Measurements from ENCODE around the gene PREX1. TPM values are rescaled to one million over a fixed set of nuclear protein-coding genes. Genes with fewer than 3 reads are reported as not detected.
A peak's percentile ranks its signal among the peaks of the same experiment; 100 is the strongest.
"Not testable (repeated sequence)": the region's sequence is repeated elsewhere in the genome, so short reads cannot be mapped to it uniquely, and the experiment has no call there.

PREX1 gene, protein sequence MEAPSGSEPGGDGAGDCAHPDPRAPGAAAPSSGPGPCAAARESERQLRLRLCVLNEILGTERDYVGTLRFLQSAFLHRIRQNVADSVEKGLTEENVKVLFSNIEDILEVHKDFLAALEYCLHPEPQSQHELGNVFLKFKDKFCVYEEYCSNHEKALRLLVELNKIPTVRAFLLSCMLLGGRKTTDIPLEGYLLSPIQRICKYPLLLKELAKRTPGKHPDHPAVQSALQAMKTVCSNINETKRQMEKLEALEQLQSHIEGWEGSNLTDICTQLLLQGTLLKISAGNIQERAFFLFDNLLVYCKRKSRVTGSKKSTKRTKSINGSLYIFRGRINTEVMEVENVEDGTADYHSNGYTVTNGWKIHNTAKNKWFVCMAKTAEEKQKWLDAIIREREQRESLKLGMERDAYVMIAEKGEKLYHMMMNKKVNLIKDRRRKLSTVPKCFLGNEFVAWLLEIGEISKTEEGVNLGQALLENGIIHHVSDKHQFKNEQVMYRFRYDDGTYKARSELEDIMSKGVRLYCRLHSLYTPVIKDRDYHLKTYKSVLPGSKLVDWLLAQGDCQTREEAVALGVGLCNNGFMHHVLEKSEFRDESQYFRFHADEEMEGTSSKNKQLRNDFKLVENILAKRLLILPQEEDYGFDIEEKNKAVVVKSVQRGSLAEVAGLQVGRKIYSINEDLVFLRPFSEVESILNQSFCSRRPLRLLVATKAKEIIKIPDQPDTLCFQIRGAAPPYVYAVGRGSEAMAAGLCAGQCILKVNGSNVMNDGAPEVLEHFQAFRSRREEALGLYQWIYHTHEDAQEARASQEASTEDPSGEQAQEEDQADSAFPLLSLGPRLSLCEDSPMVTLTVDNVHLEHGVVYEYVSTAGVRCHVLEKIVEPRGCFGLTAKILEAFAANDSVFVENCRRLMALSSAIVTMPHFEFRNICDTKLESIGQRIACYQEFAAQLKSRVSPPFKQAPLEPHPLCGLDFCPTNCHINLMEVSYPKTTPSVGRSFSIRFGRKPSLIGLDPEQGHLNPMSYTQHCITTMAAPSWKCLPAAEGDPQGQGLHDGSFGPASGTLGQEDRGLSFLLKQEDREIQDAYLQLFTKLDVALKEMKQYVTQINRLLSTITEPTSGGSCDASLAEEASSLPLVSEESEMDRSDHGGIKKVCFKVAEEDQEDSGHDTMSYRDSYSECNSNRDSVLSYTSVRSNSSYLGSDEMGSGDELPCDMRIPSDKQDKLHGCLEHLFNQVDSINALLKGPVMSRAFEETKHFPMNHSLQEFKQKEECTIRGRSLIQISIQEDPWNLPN (N-terminal part only)
- total RNA-seq (100 to 1,000 TPM in 2 of 5 experiments, 10 to 100 TPM in 3; 42.0 to 143 (median 53.8) TPM), polyA plus RNA-seq (1 to 10 TPM; 2.9 to 6.2 TPM), total RNA-seq (116 reads per million, percentile 87 among the genes with 10 or more reads in this experiment)

DNA sequence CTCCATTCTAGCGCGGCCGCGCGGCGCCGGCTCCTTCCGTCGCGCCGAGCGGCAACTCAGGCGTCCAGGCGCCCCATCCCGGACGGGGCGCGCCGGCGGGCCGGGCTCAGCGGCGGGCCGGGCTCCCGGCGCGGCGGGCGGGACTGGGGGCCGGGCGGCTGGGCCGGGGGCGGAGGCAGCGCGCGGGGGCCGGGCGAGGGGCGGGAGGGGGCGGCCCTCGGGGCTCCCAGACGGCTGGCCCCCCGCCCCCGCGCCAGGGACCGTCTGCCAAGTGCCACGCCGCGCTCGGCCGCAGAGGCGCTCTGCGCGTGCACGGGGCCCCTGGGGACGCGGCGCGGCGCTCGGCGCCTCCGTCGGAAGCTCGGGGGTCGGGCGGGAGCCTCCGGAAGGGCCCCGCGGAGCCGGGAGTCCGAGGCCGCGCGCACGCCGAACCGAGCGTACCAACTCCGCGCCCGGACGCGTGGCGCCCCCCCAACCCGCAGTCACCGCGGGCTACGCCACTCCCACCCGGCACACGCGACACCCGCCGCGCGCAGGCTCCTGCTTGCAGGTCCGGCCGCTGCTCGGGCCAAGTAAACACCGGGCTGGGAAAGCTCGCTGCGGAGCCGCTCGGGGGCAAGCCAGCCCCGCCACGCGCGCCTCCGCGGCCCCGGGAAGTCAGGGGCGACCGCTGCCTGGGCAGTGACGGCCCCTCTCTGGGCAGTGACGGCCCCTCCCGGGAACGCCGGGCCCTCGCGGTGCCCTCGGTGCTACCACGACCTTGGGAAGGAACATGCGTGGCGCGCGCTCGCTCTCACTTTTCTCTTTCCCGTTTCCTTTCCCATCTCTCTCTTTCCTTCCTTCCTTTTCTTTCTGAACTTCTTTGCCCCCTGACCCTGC lies at the start of gene PREX1:
TSS of gene PREX1 (minus strand) at position 145 of the 879 bp plus-strand sequence. CDS start at position 6, 139 bp downstream.
- Mint-ChIP-seq H3K27ac (peak within 1 kb of the TSS; percentile 47 to 86 (median 83)), H3K36me3 (peaks cover 0 to 17% (median 0%) of the 10 kb centered on the region in 5 donors), H3K4me1 (peaks cover 17 to 43% (median 36%) of the 10 kb centered on the region in 7 donors), H3K4me3 (peak within 1 kb of the TSS; percentile 84 to 96 (median 88)), H3K9me3 (peaks cover 0 to 2% (median 0%) of the 10 kb centered on the region in 11 donors), H3K27me3 (peaks cover 4 to 20% (median 11%) of the 10 kb centered on the region in 5 donors)
- DNase-seq (peak; percentile 26 to 83 (median 57)), ATAC-seq (peak; percentile 88)
- no peaks in the 10 kb centered on the region for H3K27me3 ChIP-seq (ENCODE audit: control insufficient read depth in 2 of 2, insufficient read depth in 2 of 2, low read length in 2 of 2)
- peak within 1 kb of the TSS; percentile 16 for H3K27ac ChIP-seq (ENCODE audit: low read depth, low read length)
- CTCF ChIA-PET = no interaction called here
- H3K4me3 ChIP-seq (ENCODE audit: low read length) = peak within 1 kb of the TSS; percentile 60
- POLR2A ChIA-PET = interaction anchor here (1.2 to 2.8 kb wide), 2 partner anchors 10 to 15 kb away, joined by 6 to 10 read pairs; no protein-coding TSS in a partner anchor
- H3K36me3 ChIP-seq (ENCODE audit: control insufficient read depth in 2 of 3, insufficient read depth in 3 of 3, low read length in 3 of 3) = no peaks in the 10 kb centered on the region
- intact Hi-C loops (cut with micrococcal nuclease) = loop anchor here (1.0 to 5.0 kb wide), 10 partner anchors 67 to 884 kb away; partner anchors contain the start of genes ARFGEF2 (in 2 of the 2), B4GALT5 (in 1 of the 2) and CSE1L (in 1 of the 2)
- H3K9me3 ChIP-seq (ENCODE audit: control insufficient read depth in 2 of 3, low read length in 3 of 3) = no peaks in the 10 kb centered on the region
- H3K4me1 ChIP-seq (ENCODE audit: control insufficient read depth in 2 of 2, insufficient read depth in 2 of 2, low read length in 2 of 2) = peaks cover 23 to 26% of the 10 kb centered on the region in 2 donors

GRCh38 chr20:48877304-48877703 lies 49.5 kb upstream of the PREX1 start:
- CTCF ChIA-PET = no interaction called here
- Mint-ChIP-seq H3K9me3 (peaks cover 0 to 3% (median 0%) of the 10 kb centered on the region in 11 donors), H3K36me3 (peaks cover 0 to 5% (median 0%) of the 10 kb centered on the region in 5 donors), H3K27me3 (peaks cover 0 to 2% (median 0%) of the 10 kb centered on the region in 5 donors), H3K4me1 (peaks cover 4 to 13% (median 7%) of the 10 kb centered on the region in 7 donors), H3K27ac (no peak overlapping the region), H3K4me3 (no peak overlapping the region)
- intact Hi-C loops (cut with micrococcal nuclease) = no loop called here
- Histone ChIP-seq H3K9me3 (ENCODE audit: control insufficient read depth in 2 of 3, low read length in 3 of 3) (no peaks in the 10 kb centered on the region), H3K27me3 (ENCODE audit: control insufficient read depth in 2 of 2, insufficient read depth in 2 of 2, low read length in 2 of 2) (no peaks in the 10 kb centered on the region), H3K4me3 (ENCODE audit: low read length) (no peak overlapping the region), H3K4me1 (ENCODE audit: control insufficient read depth in 2 of 2, insufficient read depth in 2 of 2, low read length in 2 of 2) (peaks cover 4 to 6% of the 10 kb centered on the region in 2 donors), H3K36me3 (ENCODE audit: control insufficient read depth in 2 of 3, insufficient read depth in 3 of 3, low read length in 3 of 3) (no peaks in the 10 kb centered on the region), H3K27ac (ENCODE audit: low read depth, low read length) (no peak overlapping the region)
- peak in 1 of 9 donors; percentile 14 for DNase-seq
- POLR2A ChIA-PET = no interaction called here
- ATAC-seq = no peak

- no peak for DNase-seq
- Mint-ChIP-seq H3K4me1 (peaks cover 4 to 15% (median 10%) of the 10 kb centered on the region in 7 donors), H3K9me3 (peaks cover 0 to 3% (median 0%) of the 10 kb centered on the region in 11 donors), H3K27ac (no peak overlapping the region), H3K27me3 (peaks cover 0 to 2% (median 0%) of the 10 kb centered on the region in 5 donors), H3K4me3 (no peak overlapping the region), H3K36me3 (peaks cover 0 to 5% (median 0%) of the 10 kb centered on the region in 5 donors)
- Histone ChIP-seq H3K9me3 (ENCODE audit: control insufficient read depth in 2 of 3, low read length in 3 of 3) (no peaks in the 10 kb centered on the region), H3K4me3 (ENCODE audit: low read length) (no peak overlapping the region), H3K4me1 (ENCODE audit: control insufficient read depth in 2 of 2, insufficient read depth in 2 of 2, low read length in 2 of 2) (peaks cover 4 to 6% of the 10 kb centered on the region in 2 donors), H3K27ac (ENCODE audit: low read depth, low read length) (no peak overlapping the region), H3K36me3 (ENCODE audit: control insufficient read depth in 2 of 3, insufficient read depth in 3 of 3, low read length in 3 of 3) (no peaks in the 10 kb centered on the region), H3K27me3 (ENCODE audit: control insufficient read depth in 2 of 2, insufficient read depth in 2 of 2, low read length in 2 of 2) (no peaks in the 10 kb centered on the region)
- ATAC-seq = peak; percentile 60
- intact Hi-C loops (cut with micrococcal nuclease) = no loop called here
- POLR2A ChIA-PET = no interaction called here
- CTCF ChIA-PET = interaction anchor here (1.0 kb wide), 1 partner anchor 29 kb away, joined by 5 read pairs; no protein-coding TSS in a partner anchor
These were observed 48.1 kb upstream of the PREX1 start for GRCh38 chr20:48875914-48876240.

DNA sequence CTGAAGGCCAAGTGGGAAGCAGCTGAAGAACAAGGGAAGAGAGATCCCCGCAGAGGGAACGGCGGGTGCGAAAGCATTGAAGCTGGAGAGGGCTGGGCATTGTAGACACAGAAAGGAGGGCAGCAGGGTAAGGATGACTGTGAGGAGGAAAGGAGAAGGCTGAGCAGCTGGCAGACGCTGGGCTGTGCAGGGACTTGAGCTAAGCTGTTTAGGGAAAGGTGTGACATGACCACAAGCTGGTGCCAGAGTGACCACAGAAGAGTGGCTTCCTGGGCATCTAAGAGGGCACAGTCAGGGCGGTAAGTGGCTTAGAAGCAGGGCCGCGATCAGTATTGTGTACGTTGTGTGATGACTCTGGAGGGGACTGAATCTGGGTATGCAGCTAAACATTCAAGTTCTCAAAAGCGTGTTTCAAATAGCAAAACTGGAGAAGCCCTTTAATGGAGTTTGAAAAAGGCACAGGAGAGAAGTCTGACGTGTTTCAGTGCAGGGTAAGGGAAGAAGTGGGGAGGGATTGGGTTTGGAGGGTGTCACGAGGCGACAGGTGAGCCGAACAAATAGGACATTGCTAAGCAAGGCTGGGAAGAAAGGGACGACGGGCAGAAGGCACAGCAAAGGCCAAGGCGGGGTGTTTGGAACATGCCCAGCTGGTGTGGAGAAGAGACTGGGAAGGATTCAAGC lies 47.6 kb upstream of the PREX1 start:
- no peak overlapping the region for H3K27ac Mint-ChIP-seq
- H3K4me3 ChIP-seq (ENCODE audit: low read length) = no peak overlapping the region
- H3K4me1 ChIP-seq (ENCODE audit: control insufficient read depth in 2 of 2, insufficient read depth in 2 of 2, low read length in 2 of 2) = peaks cover 4 to 6% of the 10 kb centered on the region in 2 donors

GRCh38 chr20:48869442-48869841 lies 41.6 kb upstream of the PREX1 start:
- H3K27me3 Mint-ChIP-seq; H3K36me3 Mint-ChIP-seq; CTCF ChIA-PET; POLR2A ChIA-PET; H3K4me1 ChIP-seq (ENCODE audit: control insufficient read depth in 2 of 2, insufficient read depth in 2 of 2, low read length in 2 of 2); DNase-seq; H3K36me3 ChIP-seq (ENCODE audit: control insufficient read depth in 2 of 3, insufficient read depth in 3 of 3, low read length in 3 of 3); H3K9me3 ChIP-seq (ENCODE audit: control insufficient read depth in 2 of 3, low read length in 3 of 3); H3K27me3 ChIP-seq (ENCODE audit: control insufficient read depth in 2 of 2, insufficient read depth in 2 of 2, low read length in 2 of 2); H3K27ac Mint-ChIP-seq; H3K9me3 Mint-ChIP-seq; H3K4me3 Mint-ChIP-seq; ATAC-seq; H3K27ac ChIP-seq (ENCODE audit: low read depth, low read length); H3K4me3 ChIP-seq (ENCODE audit: low read length); intact Hi-C loops (cut with micrococcal nuclease): not testable (repeated sequence)
- peaks cover 4 to 14% (median 5%) of the 10 kb centered on the region in 7 donors for H3K4me1 Mint-ChIP-seq

More for the DNA sequence above, 47.6 kb upstream of the PREX1 start:
- no peak for DNase-seq
- Histone ChIP-seq H3K36me3 (ENCODE audit: control insufficient read depth in 2 of 3, insufficient read depth in 3 of 3, low read length in 3 of 3) (no peaks in the 10 kb centered on the region), H3K27me3 (ENCODE audit: control insufficient read depth in 2 of 2, insufficient read depth in 2 of 2, low read length in 2 of 2) (no peaks in the 10 kb centered on the region), H3K9me3 (ENCODE audit: control insufficient read depth in 2 of 3, low read length in 3 of 3) (no peaks in the 10 kb centered on the region), H3K27ac (ENCODE audit: low read depth, low read length) (no peak overlapping the region)
- Mint-ChIP-seq H3K36me3 (peaks cover 0 to 5% (median 0%) of the 10 kb centered on the region in 5 donors), H3K4me3 (no peak overlapping the region), H3K4me1 (peaks cover 4 to 15% (median 10%) of the 10 kb centered on the region in 7 donors), H3K27me3 (no peaks in the 10 kb centered on the region), H3K9me3 (peaks cover 0 to 3% (median 0%) of the 10 kb centered on the region in 11 donors)
- ChIA-PET CTCF (interaction anchor here (1.0 kb wide), 1 partner anchor 29 kb away, joined by 5 read pairs; no protein-coding TSS in a partner anchor), POLR2A (interaction anchor here (0.6 kb wide), 1 partner anchor 391 kb away, joined by 5 read pairs; no protein-coding TSS in a partner anchor)
- no peak for ATAC-seq
- intact Hi-C loops (cut with micrococcal nuclease) = no loop called here
